Esophagus squamous epithelium (tissue), 4 donors: Measurements from ENCODE around the gene CLEC4G.

Source experiments
- CTCF ChIP-seq, 6 experiments: fragments of 450-650 bp in 4 of 6; fragments of 200-600 bp in 2 of 6; sonication (generic) in 2 of 6; IDR thresholded peaks; one replicate each; pipeline ENCODE4 v1.5.1; 2016 to 2019; ENCODE audit warnings: antibody characterized with exemption in 6 of 6, mild to moderate bottlenecking in 4 of 6, moderate library complexity in 4 of 6
- POLR2A ChIP-seq, 4 donors: fragments of 450-650 bp; IDR thresholded peaks; one replicate each; pipeline ENCODE4 v1.6.1; 2017; ENCODE audit warnings: antibody characterized with exemption in 4 of 4, mild to moderate bottlenecking in 4 of 4, moderate library complexity in 3 of 4

- TF ChIP-seq POLR2A (IDR thresholded peaks at IDR 0.05): no peak
- no peak for TF ChIP-seq CTCF (IDR thresholded peaks at IDR 0.05)
Measured at GRCh38 chr19:7706955-7707456, 24.9 kb downstream of the CLEC4G start.
